ENCODE results near the gene PIKFYVE. TPM values are rescaled to one million over a fixed set of nuclear protein-coding genes. Genes with fewer than 3 reads are reported as not detected.

Gene PIKFYVE
- total and polyA plus RNA-seq, 2 of the 8 experiments (the other 6 are each of a cell fraction or from before 2014, with no cell fraction given): 8.8 to 33.5 TPM

DNA sequence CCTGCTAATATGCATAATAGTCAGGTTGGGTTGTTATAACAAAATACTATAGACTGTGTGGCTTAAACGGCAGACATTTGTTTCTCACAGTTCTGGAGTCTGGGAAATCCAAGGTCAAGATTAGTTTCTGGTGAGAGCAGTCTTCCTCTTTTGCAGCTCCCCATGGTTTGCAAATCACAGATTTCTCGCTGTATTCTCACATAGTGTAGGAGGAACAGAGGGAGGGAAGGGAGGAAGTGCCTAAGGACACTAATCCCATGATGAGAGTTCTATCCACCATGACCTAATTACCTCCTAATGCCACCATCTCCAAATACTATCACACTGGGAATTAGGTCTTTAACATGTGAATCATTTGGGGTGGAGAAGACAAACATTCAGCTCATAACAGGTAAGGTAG lies 120.5 kb downstream of the PIKFYVE start:
- Histone ChIP-seq H3K14ac (ENCODE audit: insufficient read length) (no peak overlapping the region), H4K20me1 (replicated peaks in 1 of 2; ENCODE audit: control insufficient read depth in 1 of 2, insufficient read depth in 2 of 2, low read length in 2 of 2) (no peaks in the 10 kb centered on the region), H2BK15ac (ENCODE audit: low read length) (no peak overlapping the region), H3K56ac (replicated peaks; ENCODE audit: insufficient read length, low read depth, low read length) (no peak overlapping the region), H3K79me2 (ENCODE audit: control insufficient read depth in 1 of 2, insufficient read depth in 2 of 2, low read length in 2 of 2) (no peaks in the 10 kb centered on the region), H3K23me2 (ENCODE audit: low read depth, low read length) (no peaks in the 10 kb centered on the region), H3K4me1 (replicated peaks in 1 of 4; ENCODE audit: control insufficient read depth in 3 of 4, insufficient read depth in 4 of 4, low read length in 3 of 4) (no peaks in the 10 kb centered on the region), H3K4ac (replicated peaks; ENCODE audit: insufficient read length, low read depth, low read length) (no peak overlapping the region), H2AFZ (ENCODE audit: low read length) (no peak overlapping the region), H3K4me3 (ENCODE audit: extremely low read depth in 1 of 4, insufficient read depth in 2 of 4, low read depth in 3 of 4, low read length in 4 of 4) (no peak overlapping the region), H3K4me2 (ENCODE audit: insufficient read depth in 1 of 2, low read depth in 2 of 2, low read length in 2 of 2) (no peak overlapping the region), H4K5ac (ENCODE audit: insufficient read length, low read depth, low read length) (no peak overlapping the region), H3K23ac (ENCODE audit: insufficient read length) (no peak overlapping the region), H2BK5ac (ENCODE audit: low read depth, low read length) (no peak overlapping the region), H3K79me1 (ENCODE audit: low read depth, low read length) (no peaks in the 10 kb centered on the region), H2AK5ac (ENCODE audit: low read depth, low read length) (no peak overlapping the region), H2BK20ac (ENCODE audit: low read length) (no peak overlapping the region), H3K27me3 (replicated peaks in 1 of 4; ENCODE audit: control insufficient read depth in 3 of 4, extremely low read depth in 1 of 4, insufficient read depth in 3 of 4, low read length in 3 of 4) (no peaks in the 10 kb centered on the region), H3K9ac (replicated peaks in 1 of 4; ENCODE audit: extremely low read depth in 1 of 4, low read depth in 3 of 4, low read length in 3 of 4) (no peak overlapping the region), H4K91ac (replicated peaks; ENCODE audit: insufficient read length, low read length) (no peak overlapping the region), H3K18ac (ENCODE audit: extremely low read depth, low read length) (no peak overlapping the region), H2BK120ac (replicated peaks; ENCODE audit: low read depth, low read length) (no peak overlapping the region), H3K36me3 (ENCODE audit: control insufficient read depth in 2 of 4, insufficient read depth in 4 of 4, low read length in 3 of 4) (no peaks in the 10 kb centered on the region; a peak in 1 of 8 replicates), H2BK12ac (ENCODE audit: low read depth, low read length) (no peak overlapping the region), H3K9me3 (ENCODE audit: insufficient read depth in 2 of 2, low read depth in 1 of 2, low read length in 1 of 2) (no peaks in the 10 kb centered on the region), H4K8ac (ENCODE audit: extremely low read depth, insufficient read depth, low read length) (no peak overlapping the region), H3K27ac (ENCODE audit: low read depth, low read length) (no peak overlapping the region)
- WGBS, 2 experiments (ENCODE audit: extremely low coverage in 1 of 2, insufficient coverage in 1 of 2, insufficient read length in 1 of 2, insufficient replicate concordance in 2 of 2, low coverage in 1 of 2, low lambda C conversion rate in 2 of 2, missing lambda C conversion rate in 1 of 2): 47% methylated on average over 2 of the region's 2 CpGs; no CpG with 5 or more reads in 1 of the 2 experiments
- ChIA-PET CTCF (ENCODE audit: partially characterized antibody) (interaction anchor here (1.2 to 1.4 kb wide), 2 partner anchors 14 to 945 kb away, joined by 4 to 8 read pairs; no protein-coding TSS in a partner anchor), POLR2A (ENCODE audit: partially characterized antibody) (no interaction called here)
- DNase-seq (ENCODE audit: low read depth in 1 of 2, low spot score in 2 of 2) (no peak), FAIRE-seq (no peak)
- no peak for TF ChIP-seq PHF8 (conservative IDR thresholded peaks at IDR 0.05; ENCODE audit: low read depth, low read length)
